ENCODE data around the gene SIM1.

Gene SIM1

GRCh38 chr6:100342830-100343229 is 121.9 kb downstream of the SIM1 start (continued):
- TF ChIP-seq ZSCAN23 (tag by site-specific recombination; IDR thresholded peaks at IDR 0.05) (no peak), SCRT1 (tag by site-specific recombination; IDR thresholded peaks at IDR 0.05; ENCODE audit: borderline replicate concordance) (no peak), ZNF19 (tag by site-specific recombination; IDR thresholded peaks at IDR 0.05; ENCODE audit: low read depth) (no peak), TRIM28 (IDR thresholded peaks at IDR 0.05; ENCODE audit: borderline replicate concordance, low read length) (no peak), KLF8 (tag by site-specific recombination; IDR thresholded peaks at IDR 0.05) (no peak)

DNA sequence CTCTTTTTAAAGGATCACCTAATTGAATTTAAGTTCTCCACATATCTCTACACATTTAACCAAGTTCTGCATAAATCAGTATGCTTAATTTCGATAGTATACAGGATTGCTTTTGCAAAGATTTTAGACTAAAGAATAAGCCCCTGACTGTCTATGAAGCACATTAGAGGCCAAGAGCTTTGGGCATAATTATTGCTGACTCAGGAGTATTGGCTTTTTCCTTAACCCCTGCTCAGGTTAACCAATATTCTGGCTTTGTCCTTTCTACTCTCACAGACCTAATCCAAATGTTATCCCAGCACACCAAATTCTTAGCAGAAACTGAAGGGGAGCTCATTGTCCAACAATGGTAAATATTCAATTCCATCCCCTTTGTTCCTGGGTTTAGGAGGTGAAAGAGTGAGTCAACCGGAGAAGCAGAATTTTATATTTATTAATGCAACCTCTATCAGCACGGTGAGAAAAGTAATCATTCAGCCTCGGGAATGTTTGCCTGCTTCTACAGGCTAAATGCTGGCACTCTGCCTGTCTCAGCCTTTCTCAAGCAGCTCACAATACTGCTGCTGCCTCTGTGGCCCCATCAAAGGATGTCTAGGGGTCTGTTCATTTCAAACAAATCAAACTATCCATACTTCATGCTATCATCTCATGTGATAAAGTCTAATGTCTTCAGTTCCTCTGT is 125.0 kb downstream of the SIM1 start:
- ChIA-PET POLR2A (no interaction called here), CTCF (interaction anchor here (0.8 to 1.1 kb wide), 3 partner anchors 160 to 232 kb away, joined by 3 to 6 read pairs (median 3); no protein-coding TSS in a partner anchor)
- H3K4me3 ChIP-seq (ENCODE audit: low read depth, low read length): no peak overlapping the region
- no peaks in the 10 kb centered on the region for H3K36me3 ChIP-seq (ENCODE audit: control insufficient read depth in 2 of 2, insufficient read depth in 1 of 2, low read length in 2 of 2)
- no peak for TF ChIP-seq ZFHX2 (tag by site-specific recombination; conservative IDR thresholded peaks at IDR 0.05)
- TF ChIP-seq, protein P1, sequence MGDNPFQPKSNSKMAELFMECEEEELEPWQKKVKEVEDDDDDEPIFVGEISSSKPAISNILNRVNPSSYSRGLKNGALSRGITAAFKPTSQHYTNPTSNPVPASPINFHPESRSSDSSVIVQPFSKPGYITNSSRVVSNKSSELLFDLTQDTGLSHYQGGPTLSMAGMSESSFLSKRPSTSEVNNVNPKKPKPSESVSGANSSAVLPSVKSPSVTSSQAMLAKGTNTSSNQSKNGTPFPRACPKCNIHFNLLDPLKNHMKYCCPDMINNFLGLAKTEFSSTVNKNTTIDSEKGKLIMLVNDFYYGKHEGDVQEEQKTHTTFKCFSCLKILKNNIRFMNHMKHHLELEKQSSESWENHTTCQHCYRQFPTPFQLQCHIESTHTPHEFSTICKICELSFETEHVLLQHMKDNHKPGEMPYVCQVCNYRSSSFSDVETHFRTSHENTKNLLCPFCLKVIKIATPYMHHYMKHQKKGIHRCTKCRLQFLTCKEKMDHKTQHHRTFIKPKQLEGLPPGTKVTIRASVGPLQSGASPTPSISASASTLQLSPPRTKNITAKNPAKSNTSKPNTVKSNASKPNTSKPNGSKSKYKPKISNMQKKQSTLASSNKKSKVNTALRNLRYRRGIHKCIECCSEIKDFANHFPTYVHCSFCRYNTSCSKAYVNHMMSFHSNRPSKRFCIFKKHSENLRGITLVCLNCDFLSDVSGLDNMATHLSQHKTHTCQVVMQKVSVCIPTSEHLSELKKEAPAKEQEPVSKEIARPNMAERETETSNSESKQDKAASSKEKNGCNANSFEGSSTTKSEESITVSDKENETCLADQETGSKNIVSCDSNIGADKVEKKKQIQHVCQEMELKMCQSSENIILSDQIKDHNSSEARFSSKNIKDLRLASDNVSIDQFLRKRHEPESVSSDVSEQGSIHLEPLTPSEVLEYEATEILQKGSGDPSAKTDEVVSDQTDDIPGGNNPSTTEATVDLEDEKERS (tag by site-specific recombination; IDR thresholded peaks at IDR 0.05): no peak
- no peak for TF ChIP-seq ZNF585B (tag by site-specific recombination; IDR thresholded peaks at IDR 0.05)
- TF ChIP-seq, protein P2, sequence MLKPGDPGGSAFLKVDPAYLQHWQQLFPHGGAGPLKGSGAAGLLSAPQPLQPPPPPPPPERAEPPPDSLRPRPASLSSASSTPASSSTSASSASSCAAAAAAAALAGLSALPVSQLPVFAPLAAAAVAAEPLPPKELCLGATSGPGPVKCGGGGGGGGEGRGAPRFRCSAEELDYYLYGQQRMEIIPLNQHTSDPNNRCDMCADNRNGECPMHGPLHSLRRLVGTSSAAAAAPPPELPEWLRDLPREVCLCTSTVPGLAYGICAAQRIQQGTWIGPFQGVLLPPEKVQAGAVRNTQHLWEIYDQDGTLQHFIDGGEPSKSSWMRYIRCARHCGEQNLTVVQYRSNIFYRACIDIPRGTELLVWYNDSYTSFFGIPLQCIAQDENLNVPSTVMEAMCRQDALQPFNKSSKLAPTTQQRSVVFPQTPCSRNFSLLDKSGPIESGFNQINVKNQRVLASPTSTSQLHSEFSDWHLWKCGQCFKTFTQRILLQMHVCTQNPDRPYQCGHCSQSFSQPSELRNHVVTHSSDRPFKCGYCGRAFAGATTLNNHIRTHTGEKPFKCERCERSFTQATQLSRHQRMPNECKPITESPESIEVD (tag by site-specific recombination; IDR thresholded peaks at IDR 0.05): no peak
- no peak for TF ChIP-seq ZBTB7A (tag by site-specific recombination; IDR thresholded peaks at IDR 0.05; ENCODE audit: low read depth)
- TF ChIP-seq ZNF23 (tag by site-specific recombination; IDR thresholded peaks at IDR 0.05; ENCODE audit: borderline replicate concordance): no peak
- TF ChIP-seq KLF10 (tag by site-specific recombination; IDR thresholded peaks at IDR 0.05): no peak
- TF ChIP-seq ZNF37A (tag by site-specific recombination; IDR thresholded peaks at IDR 0.05): no peak
- TF ChIP-seq SP3 (tag by site-specific recombination; IDR thresholded peaks at IDR 0.05): no peak
- TF ChIP-seq ZNF19 (tag by site-specific recombination; IDR thresholded peaks at IDR 0.05; ENCODE audit: low read depth): no peak
- TF ChIP-seq ZNF677 (tag by site-specific recombination; IDR thresholded peaks at IDR 0.05): no peak
- no peak for TF ChIP-seq ZNF664 (tag by site-specific recombination; IDR thresholded peaks at IDR 0.05)
- no peak for TF ChIP-seq ZNF747 (tag by site-specific recombination; IDR thresholded peaks at IDR 0.05)
- no peak for TF ChIP-seq ZNF629 (tag by site-specific recombination; IDR thresholded peaks at IDR 0.05)
- no peak for TF ChIP-seq ZNF350 (tag by site-specific recombination; IDR thresholded peaks at IDR 0.05)
- TF ChIP-seq ZNF571 (tag by site-specific recombination; IDR thresholded peaks at IDR 0.05): no peak
- TF ChIP-seq ZFP3 (tag by site-specific recombination; IDR thresholded peaks at IDR 0.05; ENCODE audit: low read depth): no peak
- no peak for TF ChIP-seq PRDM4 (tag by site-specific recombination; IDR thresholded peaks at IDR 0.05)
- no peak for TF ChIP-seq SP7 (tag by site-specific recombination; IDR thresholded peaks at IDR 0.05)
- no peak for TF ChIP-seq ZNF132 (tag by site-specific recombination; IDR thresholded peaks at IDR 0.05; ENCODE audit: borderline replicate concordance)
- H3K4me1 ChIP-seq (ENCODE audit: control insufficient read depth, insufficient read depth, low read length): no peaks in the 10 kb centered on the region
- no peak overlapping the region for H3K27ac ChIP-seq (ENCODE audit: extremely low read depth, low read depth, low read length)
- no peaks in the 10 kb centered on the region for H3K9me3 ChIP-seq (ENCODE audit: control insufficient read depth, insufficient read depth, low read depth, low read length)

Data from HEK293 (cell line).